ENCODE measurements around the gene DHX8.

Gene DHX8

GRCh38 chr17:43562679-43563599 is 79.2 kb downstream of the DHX8 start:
- Mint-ChIP-seq H3K27ac (no peak overlapping the region), H3K27me3 (peaks cover 43% of the 10 kb centered on the region), H3K9me3 (no peaks in the 10 kb centered on the region), H3K4me1 (peaks cover 21% of the 10 kb centered on the region), H3K4me3 (no peak overlapping the region)
- DNase-seq, result no peak
- ATAC-seq, result no peak

- Mint-ChIP-seq H3K4me3 (no peak overlapping the region), H3K4me1 (peaks cover 21% of the 10 kb centered on the region), H3K27me3 (peaks cover 42% of the 10 kb centered on the region), H3K9me3 (no peaks in the 10 kb centered on the region), H3K27ac (no peak overlapping the region)
- no peak for ATAC-seq
- no peak for DNase-seq
These were observed 80.1 kb downstream of the DHX8 start for GRCh38 chr17:43563600-43564594.

GRCh38 chr17:43568506-43569082 is 84.8 kb downstream of the DHX8 start:
- Mint-ChIP-seq H3K4me3 (no peak overlapping the region), H3K27ac (no peak overlapping the region), H3K9me3 (no peaks in the 10 kb centered on the region), H3K4me1 (no peaks in the 10 kb centered on the region), H3K27me3 (peaks cover 6% of the 10 kb centered on the region)
- DNase-seq (no peak), ATAC-seq (no peak)

- Mint-ChIP-seq H3K4me1 (no peaks in the 10 kb centered on the region), H3K9me3 (no peaks in the 10 kb centered on the region), H3K4me3 (no peak overlapping the region), H3K27me3 (no peaks in the 10 kb centered on the region), H3K27ac (no peak overlapping the region)
- ATAC-seq (no peak), DNase-seq (no peak)
These were observed 86.7 kb downstream of the DHX8 start for GRCh38 chr17:43570518-43570928.

GRCh38 chr17:43572368-43572980 is 88.7 kb downstream of the DHX8 start:
- no peak overlapping the region for H3K4me3 Mint-ChIP-seq
- H3K4me1 Mint-ChIP-seq, result no peaks in the 10 kb centered on the region
- H3K27me3 Mint-ChIP-seq, result no peaks in the 10 kb centered on the region
- no peak overlapping the region for H3K27ac Mint-ChIP-seq
- ATAC-seq (peak; percentile 54), DNase-seq (no peak)
- no peaks in the 10 kb centered on the region for H3K9me3 Mint-ChIP-seq

GRCh38 chr17:43573579-43574321 is 90.0 kb downstream of the DHX8 start:
- no peak for DNase-seq
- Mint-ChIP-seq H3K27ac (no peak overlapping the region), H3K4me3 (no peak overlapping the region), H3K4me1 (peaks cover 6% of the 10 kb centered on the region), H3K9me3 (no peaks in the 10 kb centered on the region), H3K27me3 (no peaks in the 10 kb centered on the region)
- ATAC-seq, result no peak

GRCh38 chr17:43574348-43574747 is 90.6 kb downstream of the DHX8 start:
- Mint-ChIP-seq H3K9me3 (no peaks in the 10 kb centered on the region), H3K4me3 (no peak overlapping the region), H3K27ac (no peak overlapping the region), H3K27me3 (no peaks in the 10 kb centered on the region), H3K4me1 (peaks cover 12% of the 10 kb centered on the region)
- no peak for ATAC-seq
- DNase-seq, result no peak

- no peaks in the 10 kb centered on the region for H3K9me3 Mint-ChIP-seq
- DNase-seq (no peak), ATAC-seq (no peak)
- H3K27ac Mint-ChIP-seq, result no peak overlapping the region
- no peak overlapping the region for H3K4me3 Mint-ChIP-seq
- H3K27me3 Mint-ChIP-seq, result no peaks in the 10 kb centered on the region
- peaks cover 17% of the 10 kb centered on the region for H3K4me1 Mint-ChIP-seq
These were observed 91.2 kb downstream of the DHX8 start for GRCh38 chr17:43574896-43575525.
